B cell (primary cell): ENCODE results near the gene EMX1. TPM values are rescaled to one million over a fixed set of nuclear protein-coding genes. Genes with fewer than 3 reads are reported as not detected.

ENCODE experiments used
- ATAC-seq: fragments of 200-7000 bp; cut with Tn5 transposase; one replicate; pipeline ENCODE4 v1.10.0; 2021; ENCODE audit warnings: low read depth, mild to moderate bottlenecking, moderate number of reproducible peaks, moderate library complexity
- CTCF ChIA-PET: fragments of 350-600 bp; sonication (Branson Sonifier 250); formaldehyde crosslinking; loops from one replicate; lab custom pipeline; 2021; ENCODE audit warnings: antibody characterized with exemption, inconsistent platforms; lab: Charles Lee
- POLR2A ChIA-PET: fragments of 350-600 bp; sonication (Branson Sonifier 250); formaldehyde crosslinking; loops from one replicate; lab custom pipeline; 2021; ENCODE audit warnings: antibody characterized with exemption; lab: Charles Lee
- DNase-seq: peaks from one replicate; pipeline ENCODE4 v3.0.0; 2013
- H2AFZ ChIP-seq: 2 replicates; pipeline ENCODE4 v1.6.1; 2012; ENCODE audit warnings: mild to moderate bottlenecking, low read depth, low read length; ENCODE audit not compliant: insufficient read depth, poor library complexity, severe bottlenecking
- H3K27ac ChIP-seq, 2 donors: 1 replicate in 1 of 2; 2 replicates in 1 of 2; pipeline ENCODE4 v1.5.1; 2012 to 2013; ENCODE audit warnings: low read length in 2 of 2, mild to moderate bottlenecking in 2 of 2, moderate library complexity in 1 of 2
- H3K27me3 ChIP-seq, 4 experiments: fragments of 200-600 bp in 1 of 4; sonication (generic) in 1 of 4; replicated peaks in 1 of 4; 1 replicate in 2 of 4; 2 replicates in 2 of 4; pipeline versions ENCODE4 v1.6.1 to v1.7.0; 2013 to 2016; ENCODE audit warnings: low read length in 3 of 4, mild to moderate bottlenecking in 2 of 4, mixed read lengths in 1 of 4, moderate library complexity in 1 of 4; ENCODE audit not compliant: insufficient read depth in 4 of 4, control insufficient read depth in 3 of 4; ENCODE audit errors: control extremely low read depth in 1 of 4
- H3K36me3 ChIP-seq, 2 experiments: replicated peaks in 1 of 2; 1 replicate in 1 of 2; 2 replicates in 1 of 2; pipeline versions ENCODE4 v1.6.1 to v1.7.1; 2013; ENCODE audit warnings: low read length in 1 of 2; ENCODE audit not compliant: insufficient read depth in 2 of 2, control insufficient read depth in 1 of 2; ENCODE audit errors: control extremely low read depth in 1 of 2, extremely low read depth in 1 of 2
- H3K4me1 ChIP-seq, 2 donors: fragments of 200-600 bp in 1 of 2; sonication (generic) in 1 of 2; 1 replicate in 1 of 2; 2 replicates in 1 of 2; pipeline versions ENCODE4 v1.5.1 to v1.6.1; 2013 to 2017; ENCODE audit warnings: low read length in 2 of 2; ENCODE audit not compliant: control insufficient read depth in 2 of 2, insufficient read depth in 2 of 2
- H3K4me2 ChIP-seq: replicated peaks from 2 replicates; pipeline ENCODE3; 2012; ENCODE audit warnings: mild to moderate bottlenecking, low read depth, low read length; ENCODE audit not compliant: poor library complexity, severe bottlenecking
- H3K4me3 ChIP-seq, 5 experiments: fragments of 200-600 bp in 1 of 5; sonication (generic) in 1 of 5; 1 replicate in 3 of 5; 2 replicates in 2 of 5; pipeline versions ENCODE4 v1.5.1 to v1.7.0; 2011 to 2016; ENCODE audit warnings: low read length in 4 of 5, mild to moderate bottlenecking in 4 of 5, low read depth in 2 of 5, control low read depth in 1 of 5, moderate library complexity in 1 of 5; ENCODE audit not compliant: insufficient read depth in 1 of 5; ENCODE audit errors: control extremely low read depth in 1 of 5, extremely low read depth in 1 of 5
- H3K79me2 ChIP-seq: fragments of 200-600 bp; sonication (generic); one replicate; pipeline ENCODE4 v1.6.0; 2016; ENCODE audit warnings: low read length; ENCODE audit not compliant: control insufficient read depth, insufficient read depth
- H3K9ac ChIP-seq: fragments of 200-600 bp; sonication (generic); 2 replicates; pipeline ENCODE4 v1.6.1; 2017; ENCODE audit warnings: mild to moderate bottlenecking, low read length, moderate library complexity
- H3K9me3 ChIP-seq, 3 donors: one replicate each; pipeline versions ENCODE4 v1.6.1 to v1.7.1; 2013; ENCODE audit warnings: low read length in 2 of 3; ENCODE audit not compliant: control insufficient read depth in 2 of 3, insufficient read depth in 1 of 3; ENCODE audit errors: control extremely low read depth in 1 of 3
- H4K20me1 ChIP-seq: 2 replicates; pipeline ENCODE4 v1.6.0; 2012; ENCODE audit warnings: mild to moderate bottlenecking, low read length; ENCODE audit not compliant: insufficient read depth, control insufficient read depth, poor library complexity, severe bottlenecking
- H3K27ac Mint-ChIP-seq: one replicate; pipeline ENCODE4 v1.8.0; 2021; ENCODE audit warnings: mixed read lengths
- H3K27me3 Mint-ChIP-seq: one replicate; pipeline ENCODE4 v1.8.0; 2021; ENCODE audit warnings: mixed read lengths
- H3K4me1 Mint-ChIP-seq: one replicate; pipeline ENCODE4 v1.8.0; 2021; ENCODE audit warnings: mixed read lengths
- H3K4me3 Mint-ChIP-seq: one replicate; pipeline ENCODE4 v1.8.0; 2021; ENCODE audit warnings: mixed read lengths
- H3K9me3 Mint-ChIP-seq: one replicate; pipeline ENCODE4 v1.8.0; 2022; ENCODE audit warnings: mixed read lengths; ENCODE audit not compliant: insufficient read depth
- CTCF ChIP-seq: fragments of 200-600 bp; IDR thresholded peaks from one replicate; pipeline ENCODE4 v1.8.0; 2022; ENCODE audit warnings: antibody characterized with exemption, mild to moderate bottlenecking
- EZH2 ChIP-seq: IDR thresholded peaks from 2 replicates; pipeline ENCODE4 v1.6.1; 2012; ENCODE audit warnings: borderline replicate concordance, low read depth, mild to moderate bottlenecking, moderate library complexity, low read length; ENCODE audit not compliant: insufficient read depth, poor library complexity, severe bottlenecking
- WGBS: methylation state at CpG from one replicate; pipeline ENCODE4 v1.1.5; 2013; ENCODE audit warnings: missing lambda C conversion rate; ENCODE audit not compliant: insufficient coverage; 5-methylcytosine and 5-hydroxymethylcytosine counted together
- intact Hi-C: fragments of 100-400 bp; cut with micrococcal nuclease; formaldehyde crosslinking; loops from one replicate; pipeline ENCODE4 v1.10.0; 2022
- polyA plus RNA-seq: library from polyadenylated mRNA; depleted of rRNA; stranded (reverse); fragments of >200 nt; gene quantifications from 2 replicates; pipeline ENCODE4 v1.2.3, GENCODE V29; 2012
- total RNA-seq, 2 donors: library from RNA; stranded (reverse); fragments of 120-200 nt in 1 of 2; gene quantifications; 1 replicate in 1 of 2; 2 replicates in 1 of 2; pipeline versions ENCODE4 v1.2.3 to v1.2.4, GENCODE V29; 2013 to 2022

Gene EMX1
- total and polyA plus RNA-seq, 2 donors (not counting 1 experiment from before 2014, with no cell fraction given) = not detected

- H3K4me3 ChIP-seq = no peak overlapping the region
- H3K9me3 ChIP-seq = no peaks in the 10 kb centered on the region
- H3K27ac ChIP-seq = no peak overlapping the region
- H4K20me1 ChIP-seq = no peaks in the 10 kb centered on the region
- no peak for ATAC-seq
- H3K4me2 ChIP-seq = no peak overlapping the region
- TF ChIP-seq CTCF (no peak), EZH2 (no peak)
- WGBS = 40% methylated on average over 1 of the region's 4 CpGs
- intact Hi-C loops = no loop called here
- no peaks in the 10 kb centered on the region for H3K36me3 ChIP-seq
- no peak overlapping the region for H3K27ac Mint-ChIP-seq
- no peak overlapping the region for H3K9ac ChIP-seq
- H3K4me3 Mint-ChIP-seq = no peak overlapping the region
- CTCF ChIA-PET = interaction anchor here (1.2 kb wide), 1 partner anchor 223 kb away, joined by 3 read pairs; no protein-coding TSS in a partner anchor
- no peaks in the 10 kb centered on the region for H3K27me3 ChIP-seq
- H3K27me3 Mint-ChIP-seq = no peaks in the 10 kb centered on the region
- H3K4me1 ChIP-seq = peaks cover 0 to 3% of the 10 kb centered on the region in 2 donors
- no peaks in the 10 kb centered on the region for H3K9me3 Mint-ChIP-seq
- POLR2A ChIA-PET = no interaction called here
- H2AFZ ChIP-seq = no peak overlapping the region
- no peak for DNase-seq
- no peaks in the 10 kb centered on the region for H3K79me2 ChIP-seq
- no peaks in the 10 kb centered on the region for H3K4me1 Mint-ChIP-seq
Observed at GRCh38 chr2:72953976-72954375, 36.7 kb downstream of the EMX1 start.

GRCh38 chr2:72954376-72955227 is 37.3 kb downstream of the EMX1 start:
- Histone ChIP-seq H3K4me3 (no peak overlapping the region), H4K20me1 (no peaks in the 10 kb centered on the region), H3K9ac (no peak overlapping the region), H2AFZ (no peak overlapping the region), H3K4me2 (no peak overlapping the region), H3K4me1 (peaks cover 0 to 3% of the 10 kb centered on the region in 2 donors), H3K27ac (no peak overlapping the region), H3K36me3 (no peaks in the 10 kb centered on the region), H3K79me2 (no peaks in the 10 kb centered on the region), H3K9me3 (no peaks in the 10 kb centered on the region), H3K27me3 (no peaks in the 10 kb centered on the region)
- H3K27me3 Mint-ChIP-seq = no peaks in the 10 kb centered on the region
- DNase-seq = no peak
- no peak for TF ChIP-seq CTCF
- TF ChIP-seq EZH2 = no peak
- H3K9me3 Mint-ChIP-seq = no peaks in the 10 kb centered on the region
- CTCF ChIA-PET = no interaction called here
- H3K27ac Mint-ChIP-seq = no peak overlapping the region
- no peak overlapping the region for H3K4me3 Mint-ChIP-seq
- intact Hi-C loops = no loop called here
- no peak for ATAC-seq
- WGBS = 47% methylated on average over 8 of the region's 12 CpGs
- POLR2A ChIA-PET = no interaction called here
- H3K4me1 Mint-ChIP-seq = no peaks in the 10 kb centered on the region
